NCI-H69 (cell line): Measurements from ENCODE around the gene SMC1B.
A peak's percentile ranks its signal among the peaks of the same experiment; 100 is the strongest.

Experiments used
- DNase-seq: peaks from one replicate; lab custom pipeline; 2025; lab: John Stamatoyannopoulos, UW

Gene SMC1B

GRCh38 chr22:45318558-45319323 is 94.7 kb downstream of the SMC1B start:
- DNase-seq = no peak

- peak; percentile 89 for DNase-seq
These were observed 95.2 kb downstream of the SMC1B start for GRCh38 chr22:45318168-45318557.

GRCh38 chr22:45317551-45318167 is 95.7 kb downstream of the SMC1B start:
- peak; percentile 34 for DNase-seq

GRCh38 chr22:45316796-45317526 is 96.4 kb downstream of the SMC1B start:
- DNase-seq = no peak

GRCh38 chr22:45314786-45315185 is 98.6 kb downstream of the SMC1B start:
- no peak for DNase-seq

- DNase-seq = no peak
These were observed 99.2 kb downstream of the SMC1B start for GRCh38 chr22:45314054-45314721.

- no peak for DNase-seq
These were observed 100.5 kb downstream of the SMC1B start for GRCh38 chr22:45312856-45313255.

GRCh38 chr22:45312415-45312814 is 101.0 kb downstream of the SMC1B start:
- no peak for DNase-seq

GRCh38 chr22:45310977-45311531 is 102.3 kb downstream of the SMC1B start:
- DNase-seq = no peak

- peak; percentile 64 for DNase-seq
These were observed 102.9 kb downstream of the SMC1B start for GRCh38 chr22:45310331-45310976.

GRCh38 chr22:45309422-45310227 is 103.8 kb downstream of the SMC1B start, which contains the start of gene FAM118A:
FAM118A (plus strand) TSS chr22:45309934; CDS start chr22:45322380, 12,446 bp downstream.
- DNase-seq = peak; percentile 96

- DNase-seq = peak; percentile 30
These were observed 104.4 kb downstream of the SMC1B start for GRCh38 chr22:45308957-45309421.

GRCh38 chr22:45308391-45308956 is 104.9 kb downstream of the SMC1B start:
- DNase-seq = no peak

- no peak for DNase-seq
These were observed 107.3 kb downstream of the SMC1B start for GRCh38 chr22:45306139-45306538.

GRCh38 chr22:45305456-45306075 is 107.8 kb downstream of the SMC1B start:
- no peak for DNase-seq

- DNase-seq = no peak
These were observed 108.4 kb downstream of the SMC1B start for GRCh38 chr22:45304971-45305370.

- DNase-seq = no peak
These were observed 110.2 kb downstream of the SMC1B start for GRCh38 chr22:45303181-45303580.

- DNase-seq = no peak
These were observed 110.6 kb downstream of the SMC1B start for GRCh38 chr22:45302751-45303150.

- DNase-seq = no peak
These were observed 114.4 kb downstream of the SMC1B start for GRCh38 chr22:45298934-45299505.
